HCT116 (cell line): ENCODE measurements around the gene SLC25A44. TPM values are rescaled to one million over a fixed set of nuclear protein-coding genes. Genes with fewer than 3 reads are reported as not detected.

ENCODE experiments used
- ATAC-seq: fragments of 200-7000 bp; cut with Tn5 transposase; 2 replicates; pipeline ENCODE4 v1.9.1; 2020; ENCODE audit warnings: mild to moderate bottlenecking, moderate library complexity
- BruUV-seq: library from RNA; stranded (reverse); fragments of 400-500 nt; replicated peaks from 2 replicates; lab custom pipeline; 2021; lab: Mats Ljungman, UMichigan
- CTCF ChIA-PET: fragments of 300-600 bp; sonication (Branson Sonifier 250); formaldehyde crosslinking; loops from one replicate; lab custom pipeline; 2021; ENCODE audit warnings: antibody characterized with exemption; lab: Charles Lee
- POLR2A ChIA-PET: fragments of 300-600, 350-600 bp; sonication (Branson Sonifier 250); formaldehyde crosslinking; loops from one replicate; lab custom pipeline; 2021; ENCODE audit warnings: antibody characterized with exemption; lab: Charles Lee
- RAD21 ChIA-PET, 2 experiments: fragments of 300-600 bp; sonication (Branson Sonifier 250); formaldehyde crosslinking; loops; one replicate each; lab custom pipeline; 2023; ENCODE audit warnings: low total read pairs in 2 of 2; ENCODE audit not compliant: uncharacterized antibody in 2 of 2, unreplicated experiment in 2 of 2, low non-redundant PET in 1 of 2; lab: Charles Lee
- DNase-seq: peaks from one replicate; pipeline ENCODE4 v3.0.0-alpha.2; 2010; ENCODE audit warnings: low read depth, low spot score
- H2AFZ ChIP-seq: fragments of 200-600 bp; shearing (Covaris generic), sonication (generic); 2 replicates; pipeline ENCODE4 v1.6.1; 2017; ENCODE audit warnings: low read depth, mixed run types, mixed read lengths, antibody characterized with exemption, low read length; ENCODE audit not compliant: poor library complexity, severe bottlenecking
- H3K27ac ChIP-seq: 2 replicates; pipeline ENCODE4 v1.5.1; 2012; ENCODE audit warnings: low read depth, low read length
- H3K27me3 ChIP-seq: fragments of 200-600 bp; sonication (generic); 2 replicates; pipeline ENCODE4 v1.6.1; 2016; ENCODE audit warnings: mixed run types, low read length, mixed read lengths; ENCODE audit not compliant: insufficient read depth
- H3K36me3 ChIP-seq, 2 experiments: fragments of 200-500 bp in 1 of 2; fragments of 200-600 bp in 1 of 2; sonication (Bioruptor generic) in 1 of 2; sonication (generic) in 1 of 2; 2 replicates each; pipeline versions ENCODE4 v1.5.1 to v1.6.1; 2014 to 2016; ENCODE audit warnings: low read length in 2 of 2, inconsistent platforms in 1 of 2, mixed read lengths in 1 of 2, mixed run types in 1 of 2; ENCODE audit not compliant: insufficient read depth in 2 of 2, control insufficient read depth in 1 of 2
- H3K4me1 ChIP-seq, 2 experiments: fragments of 200-600 bp in 1 of 2; sonication (generic) in 1 of 2; 2 replicates each; pipeline versions ENCODE4 v1.5.1 to v1.6.1; 2012 to 2017; ENCODE audit warnings: low read length in 2 of 2, inconsistent platforms in 1 of 2, mild to moderate bottlenecking in 1 of 2, mixed read lengths in 1 of 2, mixed run types in 1 of 2, moderate library complexity in 1 of 2; ENCODE audit not compliant: insufficient read depth in 2 of 2, control insufficient read depth in 1 of 2
- H3K4me2 ChIP-seq: fragments of 200-600 bp; sonication (generic); 2 replicates; pipeline ENCODE4 v1.6.1; 2017; ENCODE audit warnings: mixed run types, low read length, mixed read lengths
- H3K4me3 ChIP-seq, 2 experiments: fragments of 200-600 bp in 1 of 2; sonication (generic) in 1 of 2; replicated peaks in 1 of 2; 2 replicates each; pipeline ENCODE4 v1.5.1; 2011 to 2016; ENCODE audit warnings: low read length in 2 of 2, control low read depth in 1 of 2, low read depth in 1 of 2, mild to moderate bottlenecking in 1 of 2, mixed read lengths in 1 of 2, mixed run types in 1 of 2
- H3K79me2 ChIP-seq: fragments of 200-600 bp; sonication (generic); 2 replicates; pipeline ENCODE4 v1.6.1; 2017; ENCODE audit warnings: mild to moderate bottlenecking, mixed run types, low read length, moderate library complexity, mixed read lengths; ENCODE audit not compliant: insufficient read depth
- H3K9ac ChIP-seq: fragments of 200-600 bp; sonication (generic); 2 replicates; pipeline ENCODE4 v1.6.1; 2016; ENCODE audit warnings: low read length, mixed read lengths
- H3K9me2 ChIP-seq: fragments of 200-600 bp; sonication (generic), shearing (Covaris generic); 2 replicates; pipeline ENCODE4 v1.6.1; 2017; ENCODE audit warnings: mixed run types, mild to moderate bottlenecking, moderate library complexity; ENCODE audit not compliant: insufficient read depth
- H3K9me3 ChIP-seq, 2 experiments: fragments of 200-500 bp in 1 of 2; fragments of 200-600 bp in 1 of 2; sonication (Bioruptor generic) in 1 of 2; sonication (generic) in 1 of 2; 2 replicates each; pipeline ENCODE4 v1.6.1; 2014 to 2017; ENCODE audit warnings: low read length in 2 of 2, mixed read lengths in 2 of 2, inconsistent platforms in 1 of 2, low read depth in 1 of 2, mild to moderate bottlenecking in 1 of 2, mixed run types in 1 of 2, moderate library complexity in 1 of 2; ENCODE audit not compliant: control insufficient read depth in 1 of 2, insufficient read depth in 1 of 2
- H4K20me1 ChIP-seq: fragments of 200-600 bp; sonication (generic), shearing (Covaris generic); 2 replicates; pipeline ENCODE4 v1.6.1; 2017; ENCODE audit warnings: mixed run types, mild to moderate bottlenecking, moderate library complexity; ENCODE audit not compliant: insufficient read depth
- CEBPB ChIP-seq: IDR thresholded peaks from 2 replicates; pipeline ENCODE4 v1.6.1; 2012; ENCODE audit warnings: low read depth
- ELF1 ChIP-seq: IDR thresholded peaks from 2 replicates; pipeline ENCODE4 v1.6.1; 2012; ENCODE audit warnings: low read depth, borderline replicate concordance
- EZH2phosphoT487 ChIP-seq: fragments of 200-600 bp; IDR thresholded peaks from 2 replicates; pipeline ENCODE4 v1.6.1; 2018; ENCODE audit warnings: antibody characterized with exemption, borderline replicate concordance
- FOSL1 ChIP-seq: IDR thresholded peaks from 2 replicates; pipeline ENCODE4 v1.6.1; 2012; ENCODE audit warnings: low read depth
- JUND ChIP-seq: IDR thresholded peaks from 2 replicates; pipeline ENCODE4 v1.6.1; 2012
- POLR2A ChIP-seq: IDR thresholded peaks from 2 replicates; pipeline ENCODE4 v1.7.0; 2011; ENCODE audit warnings: borderline replicate concordance; ENCODE audit not compliant: insufficient read depth, insufficient read length; ENCODE audit errors: extremely low read depth
- POLR2AphosphoS5 ChIP-seq: IDR thresholded peaks from 2 replicates; pipeline ENCODE4 v1.6.1; 2011; ENCODE audit warnings: mild to moderate bottlenecking, low read depth, low read length, moderate library complexity
- RAD21 ChIP-seq: IDR thresholded peaks from 2 replicates; pipeline ENCODE4 v1.6.1; 2012; ENCODE audit warnings: low read depth, mild to moderate bottlenecking
- SP1 ChIP-seq: IDR thresholded peaks from 2 replicates; pipeline ENCODE4 v1.6.1; 2012; ENCODE audit warnings: low read depth
- SRF ChIP-seq: IDR thresholded peaks from 2 replicates; pipeline ENCODE4 v1.6.1; 2012; ENCODE audit warnings: low read depth
- TCF7L2 ChIP-seq: IDR thresholded peaks from 2 replicates; pipeline ENCODE4 v1.7.0; 2011; ENCODE audit warnings: borderline replicate concordance, inconsistent platforms; ENCODE audit not compliant: insufficient read depth, insufficient read length; ENCODE audit errors: extremely low read depth
- YY1 ChIP-seq: IDR thresholded peaks from 2 replicates; pipeline ENCODE4 v1.6.1; 2011; ENCODE audit warnings: low read length, low read depth, moderate library complexity, mild to moderate bottlenecking; ENCODE audit not compliant: insufficient replicate concordance; ENCODE audit errors: extremely low read depth
- ZFX ChIP-seq: fragments of 450-650 bp; IDR thresholded peaks from 2 replicates; pipeline ENCODE4 v1.6.1; 2017
- ZNF274 ChIP-seq: fragments of 200-500 bp; sonication (Bioruptor generic); IDR thresholded peaks from 2 replicates; pipeline ENCODE4 v1.6.1; 2014; ENCODE audit warnings: mild to moderate bottlenecking, low read depth, low read length, inconsistent platforms
- intact Hi-C: fragments of 100-400 bp; cut with micrococcal nuclease; formaldehyde crosslinking; loops from 2 replicates; pipeline ENCODE4 v1.10.0; 2022
- total RNA-seq: library from RNA; stranded (reverse); gene quantifications from one replicate; pipeline ENCODE4 v1.2.1, GENCODE V29; 2021; ENCODE audit not compliant: unreplicated experiment
- TF ChIP-seq, protein P1 (sequence below): IDR thresholded peaks from 2 replicates; pipeline ENCODE4 v1.6.1; 2011; ENCODE audit warnings: mild to moderate bottlenecking, low read length, moderate library complexity; ENCODE audit not compliant: insufficient replicate concordance; ENCODE audit errors: extremely low read depth
- TF ChIP-seq, protein P2 (sequence below), 3 experiments: fragments of 200-600 bp in 1 of 3; sonication (generic) in 1 of 3; IDR thresholded peaks in 2 of 3; conservative IDR thresholded peaks in 1 of 3; 2 replicates each; pipeline ENCODE4 v1.5.1; 2012 to 2017; ENCODE audit warnings: low read depth in 2 of 3, low read length in 2 of 3, antibody characterized with exemption in 1 of 3, borderline replicate concordance in 1 of 3, control low read depth in 1 of 3, mild to moderate bottlenecking in 1 of 3, mixed read lengths in 1 of 3, mixed run types in 1 of 3, moderate library complexity in 1 of 3; ENCODE audit not compliant: insufficient read depth in 1 of 3
- TF ChIP-seq, protein P3 (sequence below): IDR thresholded peaks from 2 replicates; pipeline ENCODE4 v1.6.1; 2012; ENCODE audit warnings: low read depth

SLC25A44 gene
- total RNA-seq, 1 experiment from 2014 or later: 17.5 TPM

GRCh38 chr1:156157966-156158365 is 35.9 kb upstream of the SLC25A44 start:
- ChIA-PET RAD21 (no interaction called here), POLR2A (no interaction called here), CTCF (interaction anchor here (0.8 kb wide), 1 partner anchor 12 kb away, joined by 3 read pairs; no protein-coding TSS in a partner anchor)
- Histone ChIP-seq H3K27ac (no peak overlapping the region), H3K36me3 (no peaks in the 10 kb centered on the region), H3K9me3 (no peaks in the 10 kb centered on the region), H3K79me2 (no peaks in the 10 kb centered on the region), H3K9me2 (no peaks in the 10 kb centered on the region), H3K4me2 (no peak overlapping the region), H3K4me3 (no peak overlapping the region), H3K4me1 (no peaks in the 10 kb centered on the region), H3K9ac (no peak overlapping the region), H4K20me1 (no peaks in the 10 kb centered on the region), H2AFZ (no peak overlapping the region), H3K27me3 (0 out of 2 replicates have a peak, but pooled peaks cover 6% of the 10 kb centered on the region)
- intact Hi-C loops: no loop called here
- DNase-seq: no peak
- no peak for TF ChIP-seq FOSL1
- TF ChIP-seq ZFX: no peak
- TF ChIP-seq, protein P1, sequence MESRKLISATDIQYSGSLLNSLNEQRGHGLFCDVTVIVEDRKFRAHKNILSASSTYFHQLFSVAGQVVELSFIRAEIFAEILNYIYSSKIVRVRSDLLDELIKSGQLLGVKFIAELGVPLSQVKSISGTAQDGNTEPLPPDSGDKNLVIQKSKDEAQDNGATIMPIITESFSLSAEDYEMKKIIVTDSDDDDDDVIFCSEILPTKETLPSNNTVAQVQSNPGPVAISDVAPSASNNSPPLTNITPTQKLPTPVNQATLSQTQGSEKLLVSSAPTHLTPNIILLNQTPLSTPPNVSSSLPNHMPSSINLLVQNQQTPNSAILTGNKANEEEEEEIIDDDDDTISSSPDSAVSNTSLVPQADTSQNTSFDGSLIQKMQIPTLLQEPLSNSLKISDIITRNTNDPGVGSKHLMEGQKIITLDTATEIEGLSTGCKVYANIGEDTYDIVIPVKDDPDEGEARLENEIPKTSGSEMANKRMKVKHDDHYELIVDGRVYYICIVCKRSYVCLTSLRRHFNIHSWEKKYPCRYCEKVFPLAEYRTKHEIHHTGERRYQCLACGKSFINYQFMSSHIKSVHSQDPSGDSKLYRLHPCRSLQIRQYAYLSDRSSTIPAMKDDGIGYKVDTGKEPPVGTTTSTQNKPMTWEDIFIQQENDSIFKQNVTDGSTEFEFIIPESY: no peak
- TF ChIP-seq EZH2phosphoT487: no peak
- no peak for TF ChIP-seq SRF
- no peak for TF ChIP-seq SP1
- no peak for TF ChIP-seq JUND
- TF ChIP-seq RAD21: no peak
- TF ChIP-seq POLR2A: no peak
- TF ChIP-seq, protein P2, sequence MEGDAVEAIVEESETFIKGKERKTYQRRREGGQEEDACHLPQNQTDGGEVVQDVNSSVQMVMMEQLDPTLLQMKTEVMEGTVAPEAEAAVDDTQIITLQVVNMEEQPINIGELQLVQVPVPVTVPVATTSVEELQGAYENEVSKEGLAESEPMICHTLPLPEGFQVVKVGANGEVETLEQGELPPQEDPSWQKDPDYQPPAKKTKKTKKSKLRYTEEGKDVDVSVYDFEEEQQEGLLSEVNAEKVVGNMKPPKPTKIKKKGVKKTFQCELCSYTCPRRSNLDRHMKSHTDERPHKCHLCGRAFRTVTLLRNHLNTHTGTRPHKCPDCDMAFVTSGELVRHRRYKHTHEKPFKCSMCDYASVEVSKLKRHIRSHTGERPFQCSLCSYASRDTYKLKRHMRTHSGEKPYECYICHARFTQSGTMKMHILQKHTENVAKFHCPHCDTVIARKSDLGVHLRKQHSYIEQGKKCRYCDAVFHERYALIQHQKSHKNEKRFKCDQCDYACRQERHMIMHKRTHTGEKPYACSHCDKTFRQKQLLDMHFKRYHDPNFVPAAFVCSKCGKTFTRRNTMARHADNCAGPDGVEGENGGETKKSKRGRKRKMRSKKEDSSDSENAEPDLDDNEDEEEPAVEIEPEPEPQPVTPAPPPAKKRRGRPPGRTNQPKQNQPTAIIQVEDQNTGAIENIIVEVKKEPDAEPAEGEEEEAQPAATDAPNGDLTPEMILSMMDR (IDR thresholded peaks at IDR 0.05 in 2 of 3, conservative IDR thresholded peaks at IDR 0.05 in 1 of 3; ENCODE audit: borderline replicate concordance in 1 of 3, insufficient read depth in 1 of 3, low read depth in 2 of 3, low read length in 2 of 3): no peak
- no peak for TF ChIP-seq YY1
- no peak for TF ChIP-seq CEBPB
- no peak for TF ChIP-seq ELF1
- TF ChIP-seq POLR2AphosphoS5: no peak
- TF ChIP-seq ZNF274: no peak
- TF ChIP-seq TCF7L2: no peak
- TF ChIP-seq, protein P3, sequence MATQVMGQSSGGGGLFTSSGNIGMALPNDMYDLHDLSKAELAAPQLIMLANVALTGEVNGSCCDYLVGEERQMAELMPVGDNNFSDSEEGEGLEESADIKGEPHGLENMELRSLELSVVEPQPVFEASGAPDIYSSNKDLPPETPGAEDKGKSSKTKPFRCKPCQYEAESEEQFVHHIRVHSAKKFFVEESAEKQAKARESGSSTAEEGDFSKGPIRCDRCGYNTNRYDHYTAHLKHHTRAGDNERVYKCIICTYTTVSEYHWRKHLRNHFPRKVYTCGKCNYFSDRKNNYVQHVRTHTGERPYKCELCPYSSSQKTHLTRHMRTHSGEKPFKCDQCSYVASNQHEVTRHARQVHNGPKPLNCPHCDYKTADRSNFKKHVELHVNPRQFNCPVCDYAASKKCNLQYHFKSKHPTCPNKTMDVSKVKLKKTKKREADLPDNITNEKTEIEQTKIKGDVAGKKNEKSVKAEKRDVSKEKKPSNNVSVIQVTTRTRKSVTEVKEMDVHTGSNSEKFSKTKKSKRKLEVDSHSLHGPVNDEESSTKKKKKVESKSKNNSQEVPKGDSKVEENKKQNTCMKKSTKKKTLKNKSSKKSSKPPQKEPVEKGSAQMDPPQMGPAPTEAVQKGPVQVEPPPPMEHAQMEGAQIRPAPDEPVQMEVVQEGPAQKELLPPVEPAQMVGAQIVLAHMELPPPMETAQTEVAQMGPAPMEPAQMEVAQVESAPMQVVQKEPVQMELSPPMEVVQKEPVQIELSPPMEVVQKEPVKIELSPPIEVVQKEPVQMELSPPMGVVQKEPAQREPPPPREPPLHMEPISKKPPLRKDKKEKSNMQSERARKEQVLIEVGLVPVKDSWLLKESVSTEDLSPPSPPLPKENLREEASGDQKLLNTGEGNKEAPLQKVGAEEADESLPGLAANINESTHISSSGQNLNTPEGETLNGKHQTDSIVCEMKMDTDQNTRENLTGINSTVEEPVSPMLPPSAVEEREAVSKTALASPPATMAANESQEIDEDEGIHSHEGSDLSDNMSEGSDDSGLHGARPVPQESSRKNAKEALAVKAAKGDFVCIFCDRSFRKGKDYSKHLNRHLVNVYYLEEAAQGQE: no peak
- no TSS peak for BruUV-seq
- no peak for ATAC-seq
